Measurements from ENCODE around the gene PTPA. TPM values are rescaled to one million over a fixed set of nuclear protein-coding genes. Genes with fewer than 3 reads are reported as not detected.

PTPA gene
- total and polyA plus RNA-seq, 9 of the 15 experiments (the other 6 are each of a cell fraction or from before 2014, with no cell fraction given), result 1.7 to 121 (median 72.6) TPM

DNA sequence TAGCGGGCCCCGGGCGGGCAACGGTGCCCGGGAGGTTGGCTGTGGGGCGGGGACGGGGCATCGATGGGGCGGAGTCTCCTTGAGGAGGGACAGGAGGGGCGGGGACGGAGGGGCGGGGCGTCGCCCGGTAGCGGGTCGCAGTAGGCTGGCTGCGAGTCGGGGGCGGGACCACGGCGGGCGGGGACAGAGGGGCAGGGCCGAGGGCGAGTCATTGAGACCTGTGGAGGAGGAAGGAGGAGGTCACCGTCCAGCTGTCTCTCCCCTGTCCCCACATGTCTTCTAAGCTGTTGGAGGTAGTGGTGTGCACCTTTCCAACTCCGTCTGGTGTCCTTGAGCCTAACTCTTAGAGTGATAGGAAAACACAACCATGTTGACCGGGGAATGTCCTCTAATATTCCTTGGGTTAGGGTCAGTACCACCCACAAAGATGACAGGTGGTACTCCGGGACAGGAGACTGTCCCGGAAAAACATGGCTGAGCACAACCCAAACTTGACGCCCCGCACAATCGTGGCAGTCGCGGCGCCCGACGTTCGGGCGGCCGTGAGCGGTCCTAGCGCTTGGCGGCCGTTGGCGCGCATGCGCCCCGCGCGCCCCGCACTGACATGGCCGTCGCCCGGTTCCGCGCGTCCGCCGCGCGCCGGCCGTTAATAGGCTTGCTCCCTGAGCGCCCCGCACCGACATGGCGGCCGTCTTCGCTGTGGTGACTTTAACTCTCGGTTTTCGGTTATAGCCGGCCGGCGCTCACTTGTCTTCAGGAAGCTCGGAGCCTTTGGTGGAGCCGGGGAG is at the start of gene PTPA, which contains the start of gene CRAT (continued):
- 0 out of 2 replicates have a peak, but pooled peaks have one; percentile 38 for TF ChIP-seq ZNF764 (CRISPR knock-in tag; IDR thresholded peaks at IDR 0.05; ENCODE audit: low read depth)
- no peak for TF ChIP-seq ZNF445 (CRISPR knock-in tag; IDR thresholded peaks at IDR 0.05; ENCODE audit: low read depth)
- peak; percentile 63; the same call in 1 of the 2 replicates for TF ChIP-seq CREB1 (IDR thresholded peaks at IDR 0.05)
- TF ChIP-seq CREB1 (CRISPR knock-in tag; IDR thresholded peaks at IDR 0.05), result no peak
- TF ChIP-seq, protein P1, sequence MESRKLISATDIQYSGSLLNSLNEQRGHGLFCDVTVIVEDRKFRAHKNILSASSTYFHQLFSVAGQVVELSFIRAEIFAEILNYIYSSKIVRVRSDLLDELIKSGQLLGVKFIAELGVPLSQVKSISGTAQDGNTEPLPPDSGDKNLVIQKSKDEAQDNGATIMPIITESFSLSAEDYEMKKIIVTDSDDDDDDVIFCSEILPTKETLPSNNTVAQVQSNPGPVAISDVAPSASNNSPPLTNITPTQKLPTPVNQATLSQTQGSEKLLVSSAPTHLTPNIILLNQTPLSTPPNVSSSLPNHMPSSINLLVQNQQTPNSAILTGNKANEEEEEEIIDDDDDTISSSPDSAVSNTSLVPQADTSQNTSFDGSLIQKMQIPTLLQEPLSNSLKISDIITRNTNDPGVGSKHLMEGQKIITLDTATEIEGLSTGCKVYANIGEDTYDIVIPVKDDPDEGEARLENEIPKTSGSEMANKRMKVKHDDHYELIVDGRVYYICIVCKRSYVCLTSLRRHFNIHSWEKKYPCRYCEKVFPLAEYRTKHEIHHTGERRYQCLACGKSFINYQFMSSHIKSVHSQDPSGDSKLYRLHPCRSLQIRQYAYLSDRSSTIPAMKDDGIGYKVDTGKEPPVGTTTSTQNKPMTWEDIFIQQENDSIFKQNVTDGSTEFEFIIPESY (CRISPR knock-in tag; IDR thresholded peaks at IDR 0.05), result no peak
- TF ChIP-seq HMGN3 (IDR thresholded peaks at IDR 0.05; ENCODE audit: borderline replicate concordance, extremely low read depth, insufficient read length, low read depth, low read length), result peak; percentile 62
- TF ChIP-seq, protein P2, sequence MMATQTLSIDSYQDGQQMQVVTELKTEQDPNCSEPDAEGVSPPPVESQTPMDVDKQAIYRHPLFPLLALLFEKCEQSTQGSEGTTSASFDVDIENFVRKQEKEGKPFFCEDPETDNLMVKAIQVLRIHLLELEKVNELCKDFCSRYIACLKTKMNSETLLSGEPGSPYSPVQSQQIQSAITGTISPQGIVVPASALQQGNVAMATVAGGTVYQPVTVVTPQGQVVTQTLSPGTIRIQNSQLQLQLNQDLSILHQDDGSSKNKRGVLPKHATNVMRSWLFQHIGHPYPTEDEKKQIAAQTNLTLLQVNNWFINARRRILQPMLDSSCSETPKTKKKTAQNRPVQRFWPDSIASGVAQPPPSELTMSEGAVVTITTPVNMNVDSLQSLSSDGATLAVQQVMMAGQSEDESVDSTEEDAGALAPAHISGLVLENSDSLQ (IDR thresholded peaks at IDR 0.05), result peak; percentile 82
- TF ChIP-seq, protein P3, sequence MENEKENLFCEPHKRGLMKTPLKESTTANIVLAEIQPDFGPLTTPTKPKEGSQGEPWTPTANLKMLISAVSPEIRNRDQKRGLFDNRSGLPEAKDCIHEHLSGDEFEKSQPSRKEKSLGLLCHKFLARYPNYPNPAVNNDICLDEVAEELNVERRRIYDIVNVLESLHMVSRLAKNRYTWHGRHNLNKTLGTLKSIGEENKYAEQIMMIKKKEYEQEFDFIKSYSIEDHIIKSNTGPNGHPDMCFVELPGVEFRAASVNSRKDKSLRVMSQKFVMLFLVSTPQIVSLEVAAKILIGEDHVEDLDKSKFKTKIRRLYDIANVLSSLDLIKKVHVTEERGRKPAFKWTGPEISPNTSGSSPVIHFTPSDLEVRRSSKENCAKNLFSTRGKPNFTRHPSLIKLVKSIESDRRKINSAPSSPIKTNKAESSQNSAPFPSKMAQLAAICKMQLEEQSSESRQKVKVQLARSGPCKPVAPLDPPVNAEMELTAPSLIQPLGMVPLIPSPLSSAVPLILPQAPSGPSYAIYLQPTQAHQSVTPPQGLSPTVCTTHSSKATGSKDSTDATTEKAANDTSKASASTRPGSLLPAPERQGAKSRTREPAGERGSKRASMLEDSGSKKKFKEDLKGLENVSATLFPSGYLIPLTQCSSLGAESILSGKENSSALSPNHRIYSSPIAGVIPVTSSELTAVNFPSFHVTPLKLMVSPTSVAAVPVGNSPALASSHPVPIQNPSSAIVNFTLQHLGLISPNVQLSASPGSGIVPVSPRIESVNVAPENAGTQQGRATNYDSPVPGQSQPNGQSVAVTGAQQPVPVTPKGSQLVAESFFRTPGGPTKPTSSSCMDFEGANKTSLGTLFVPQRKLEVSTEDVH (IDR thresholded peaks at IDR 0.05; ENCODE audit: low read depth, partially characterized antibody), result no peak
- TF ChIP-seq PML (IDR thresholded peaks at IDR 0.05; ENCODE audit: low read length), result peak; percentile 89
- TF ChIP-seq TARDBP (IDR thresholded peaks at IDR 0.05), result 0 out of 2 replicates have a peak, but pooled peaks have one; percentile 49
- no peak for TF ChIP-seq POU5F1 (IDR thresholded peaks at IDR 0.05; ENCODE audit: borderline replicate concordance, low read depth, low read length, partially characterized antibody)
- no peak for TF ChIP-seq ZNF584 (CRISPR knock-in tag; IDR thresholded peaks at IDR 0.05; ENCODE audit: low read depth)
- peak; percentile 75 for TF ChIP-seq ZNF175 (CRISPR knock-in tag; IDR thresholded peaks at IDR 0.05; ENCODE audit: low read depth)
- TF ChIP-seq HLTF (IDR thresholded peaks at IDR 0.05), result peak; percentile 63; the same call in 1 of the 2 replicates
- TF ChIP-seq, protein P4, sequence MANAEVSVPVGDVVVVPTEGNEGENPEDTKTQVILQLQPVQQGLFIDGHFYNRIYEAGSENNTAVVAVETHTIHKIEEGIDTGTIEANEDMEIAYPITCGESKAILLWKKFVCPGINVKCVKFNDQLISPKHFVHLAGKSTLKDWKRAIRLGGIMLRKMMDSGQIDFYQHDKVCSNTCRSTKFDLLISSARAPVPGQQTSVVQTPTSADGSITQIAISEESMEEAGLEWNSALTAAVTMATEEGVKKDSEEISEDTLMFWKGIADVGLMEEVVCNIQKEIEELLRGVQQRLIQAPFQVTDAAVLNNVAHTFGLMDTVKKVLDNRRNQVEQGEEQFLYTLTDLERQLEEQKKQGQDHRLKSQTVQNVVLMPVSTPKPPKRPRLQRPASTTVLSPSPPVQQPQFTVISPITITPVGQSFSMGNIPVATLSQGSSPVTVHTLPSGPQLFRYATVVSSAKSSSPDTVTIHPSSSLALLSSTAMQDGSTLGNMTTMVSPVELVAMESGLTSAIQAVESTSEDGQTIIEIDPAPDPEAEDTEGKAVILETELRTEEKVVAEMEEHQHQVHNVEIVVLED (CRISPR knock-in tag; IDR thresholded peaks at IDR 0.05), result peak; percentile 78
- TF ChIP-seq, protein P5, sequence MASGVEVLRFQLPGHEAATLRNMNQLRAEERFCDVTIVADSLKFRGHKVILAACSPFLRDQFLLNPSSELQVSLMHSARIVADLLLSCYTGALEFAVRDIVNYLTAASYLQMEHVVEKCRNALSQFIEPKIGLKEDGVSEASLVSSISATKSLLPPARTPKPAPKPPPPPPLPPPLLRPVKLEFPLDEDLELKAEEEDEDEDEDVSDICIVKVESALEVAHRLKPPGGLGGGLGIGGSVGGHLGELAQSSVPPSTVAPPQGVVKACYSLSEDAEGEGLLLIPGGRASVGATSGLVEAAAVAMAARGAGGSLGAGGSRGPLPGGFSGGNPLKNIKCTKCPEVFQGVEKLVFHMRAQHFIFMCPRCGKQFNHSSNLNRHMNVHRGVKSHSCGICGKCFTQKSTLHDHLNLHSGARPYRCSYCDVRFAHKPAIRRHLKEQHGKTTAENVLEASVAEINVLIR (CRISPR knock-in tag; IDR thresholded peaks at IDR 0.05), result no peak
